ENCODE measurements around the gene PHAF1. TPM values are rescaled to one million over a fixed set of nuclear protein-coding genes. Genes with fewer than 3 reads are reported as not detected.

PHAF1 gene
- total RNA-seq (ENCODE audit: low replicate concordance), result 2.9 and 15.9 TPM in 2 replicates

DNA sequence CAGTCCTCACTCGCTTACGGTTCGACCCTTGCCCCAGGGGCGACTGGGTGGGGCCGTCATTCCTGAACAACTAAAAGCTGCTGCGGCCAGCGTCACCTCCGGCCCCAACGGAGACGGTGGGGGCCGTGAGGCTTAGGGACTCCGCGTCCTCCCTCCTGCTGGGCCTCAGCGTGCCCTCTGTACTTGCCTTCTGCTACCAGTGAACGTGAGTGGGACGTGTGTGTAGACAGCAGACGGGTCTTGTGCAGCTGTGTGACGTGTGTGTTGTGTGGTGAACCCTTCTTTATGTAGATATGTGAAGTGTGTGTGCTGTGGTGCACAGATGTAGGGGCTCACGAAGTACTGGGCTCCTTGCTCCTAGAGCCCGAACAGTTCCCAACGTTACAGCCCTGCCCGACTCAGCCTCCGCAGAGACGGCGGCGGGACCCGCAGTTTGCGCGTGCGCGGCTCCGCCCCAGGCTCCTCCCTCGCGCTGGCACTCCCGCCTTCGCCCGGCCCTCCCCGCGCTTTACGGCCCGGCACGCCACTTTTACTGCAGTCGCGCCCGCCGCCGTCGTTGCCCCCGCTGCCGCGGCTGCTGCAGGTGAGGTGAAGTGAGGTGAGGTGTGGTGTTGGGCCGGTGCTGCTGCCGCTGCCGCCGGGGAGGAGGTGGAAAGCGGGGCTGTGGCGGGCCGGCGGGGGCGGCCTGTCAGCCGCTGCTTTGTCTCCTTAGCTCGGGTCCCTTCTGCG, at the start of gene PHAF1:
Gene PHAF1 (plus strand): TSS at position 535 of the 729 bp plus-strand sequence. CDS start 235 bp downstream, outside the sequence.
- peak; percentile 88 for DNase-seq (ENCODE audit: low read depth)
- TF ChIP-seq, protein P1, sequence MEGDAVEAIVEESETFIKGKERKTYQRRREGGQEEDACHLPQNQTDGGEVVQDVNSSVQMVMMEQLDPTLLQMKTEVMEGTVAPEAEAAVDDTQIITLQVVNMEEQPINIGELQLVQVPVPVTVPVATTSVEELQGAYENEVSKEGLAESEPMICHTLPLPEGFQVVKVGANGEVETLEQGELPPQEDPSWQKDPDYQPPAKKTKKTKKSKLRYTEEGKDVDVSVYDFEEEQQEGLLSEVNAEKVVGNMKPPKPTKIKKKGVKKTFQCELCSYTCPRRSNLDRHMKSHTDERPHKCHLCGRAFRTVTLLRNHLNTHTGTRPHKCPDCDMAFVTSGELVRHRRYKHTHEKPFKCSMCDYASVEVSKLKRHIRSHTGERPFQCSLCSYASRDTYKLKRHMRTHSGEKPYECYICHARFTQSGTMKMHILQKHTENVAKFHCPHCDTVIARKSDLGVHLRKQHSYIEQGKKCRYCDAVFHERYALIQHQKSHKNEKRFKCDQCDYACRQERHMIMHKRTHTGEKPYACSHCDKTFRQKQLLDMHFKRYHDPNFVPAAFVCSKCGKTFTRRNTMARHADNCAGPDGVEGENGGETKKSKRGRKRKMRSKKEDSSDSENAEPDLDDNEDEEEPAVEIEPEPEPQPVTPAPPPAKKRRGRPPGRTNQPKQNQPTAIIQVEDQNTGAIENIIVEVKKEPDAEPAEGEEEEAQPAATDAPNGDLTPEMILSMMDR (IDR thresholded peaks at IDR 0.05; ENCODE audit: insufficient read depth, low read length), result no peak
- H3K4me3 ChIP-seq (ENCODE audit: low read depth, low read length), result peak within 1 kb of the TSS; percentile 97

DNA sequence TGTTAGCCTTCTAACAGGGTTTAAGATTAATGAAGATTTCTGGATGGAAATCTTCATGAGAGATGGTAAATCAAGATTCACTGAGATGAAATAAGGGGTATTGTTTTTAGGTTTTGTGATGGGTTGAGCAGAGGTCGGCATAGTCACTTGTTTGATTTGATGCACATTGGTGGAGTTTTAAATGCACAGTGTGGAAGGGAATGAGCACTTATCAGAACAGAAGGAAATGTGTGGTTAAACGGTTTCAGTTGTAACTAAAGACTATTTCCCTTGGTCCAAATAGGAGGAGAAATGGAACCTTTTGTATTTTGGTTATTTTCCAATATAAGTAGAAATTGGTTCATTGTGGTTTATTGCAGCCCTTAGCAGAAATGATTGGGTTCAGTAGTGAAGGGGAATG, 46.7 kb upstream of the PHAF1 start:
- TF ChIP-seq, protein P1 (IDR thresholded peaks at IDR 0.05; ENCODE audit: insufficient read depth, low read length), result no peak
- H3K4me3 ChIP-seq (ENCODE audit: low read depth, low read length), result no peak overlapping the region
- DNase-seq (ENCODE audit: low read depth), result no peak

DNA sequence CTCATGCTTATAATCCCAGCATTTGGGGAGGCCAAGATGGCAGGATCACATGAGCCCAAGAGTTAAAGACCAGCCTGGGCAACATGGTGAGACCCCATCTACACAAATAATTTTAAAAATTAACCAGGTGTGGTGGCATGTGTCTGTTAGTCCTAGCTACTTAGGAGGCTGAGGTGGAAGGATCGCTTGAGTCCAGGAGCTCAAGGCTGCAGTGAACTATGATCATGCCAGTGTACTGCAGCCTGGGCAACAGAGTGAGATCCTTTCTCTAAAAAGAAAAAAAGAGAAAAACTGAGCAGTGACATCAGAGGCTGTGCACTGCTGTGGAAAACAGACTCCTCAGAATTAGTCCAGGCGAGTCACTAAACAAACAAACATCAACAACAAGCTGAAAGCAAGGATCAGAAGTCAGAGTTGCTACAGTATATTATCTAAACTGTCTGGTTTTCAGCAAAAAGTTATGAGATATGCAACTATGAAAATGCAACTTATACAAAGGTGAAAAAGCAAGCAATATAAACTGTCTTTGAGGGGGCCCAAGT, 41.5 kb upstream of the PHAF1 start:
- H3K4me3 ChIP-seq (ENCODE audit: low read depth, low read length), result no peak overlapping the region
- no peak for DNase-seq (ENCODE audit: low read depth)
- TF ChIP-seq, protein P1 (IDR thresholded peaks at IDR 0.05; ENCODE audit: insufficient read depth, low read length), result no peak

DNA sequence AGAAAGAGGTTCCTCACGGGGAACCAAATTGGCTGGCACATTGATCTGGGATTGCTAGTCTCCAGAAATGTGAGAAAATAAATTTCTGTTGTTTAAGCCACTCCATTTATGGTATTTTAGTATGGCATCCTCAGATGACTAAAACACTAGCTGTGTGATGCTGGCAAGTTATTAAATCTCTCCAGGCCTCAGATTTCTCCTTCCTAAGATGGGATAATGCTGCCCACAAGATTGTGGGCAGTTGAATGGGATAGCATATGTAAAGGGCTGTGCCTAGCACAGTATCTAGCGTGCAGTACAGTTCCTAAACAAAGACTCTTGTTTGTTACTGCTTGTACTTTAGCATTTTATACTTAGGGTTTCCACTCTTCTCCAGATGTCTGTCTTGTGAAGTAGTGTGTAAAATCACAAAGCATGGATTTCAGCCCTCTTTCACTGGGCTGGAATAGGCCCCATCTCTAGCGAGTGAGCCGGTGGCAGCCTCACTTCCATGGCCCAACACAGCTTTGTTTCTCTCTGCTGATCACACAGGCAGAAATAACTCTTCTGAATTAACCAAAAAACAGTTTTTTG, 38.2 kb upstream of the PHAF1 start:
- no peak overlapping the region for H3K4me3 ChIP-seq (ENCODE audit: low read depth, low read length)
- DNase-seq (ENCODE audit: low read depth), result no peak
- TF ChIP-seq, protein P1 (IDR thresholded peaks at IDR 0.05; ENCODE audit: insufficient read depth, low read length), result no peak

DNA sequence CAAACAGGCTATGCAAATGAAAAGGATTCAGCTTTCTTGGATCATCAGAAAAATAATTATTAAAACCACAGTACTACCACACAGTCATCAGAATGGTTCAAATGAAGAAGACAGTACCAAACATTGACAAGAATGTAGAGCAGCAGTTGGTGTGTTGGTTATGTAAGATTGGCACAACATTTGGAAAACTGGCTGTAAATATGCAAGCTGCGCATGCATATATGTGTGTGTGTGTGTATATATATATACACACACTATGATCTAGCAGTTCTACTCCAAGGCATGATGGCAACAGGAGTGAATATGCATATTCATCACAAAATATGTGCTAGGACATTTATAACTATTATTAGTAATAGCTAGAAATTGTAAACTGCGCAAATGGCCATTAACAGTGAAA, 34.4 kb upstream of the PHAF1 start:
- TF ChIP-seq, protein P1 (IDR thresholded peaks at IDR 0.05; ENCODE audit: insufficient read depth, low read length), result no peak
- no peak for DNase-seq (ENCODE audit: low read depth)
- no peak overlapping the region for H3K4me3 ChIP-seq (ENCODE audit: low read depth, low read length)

DNA sequence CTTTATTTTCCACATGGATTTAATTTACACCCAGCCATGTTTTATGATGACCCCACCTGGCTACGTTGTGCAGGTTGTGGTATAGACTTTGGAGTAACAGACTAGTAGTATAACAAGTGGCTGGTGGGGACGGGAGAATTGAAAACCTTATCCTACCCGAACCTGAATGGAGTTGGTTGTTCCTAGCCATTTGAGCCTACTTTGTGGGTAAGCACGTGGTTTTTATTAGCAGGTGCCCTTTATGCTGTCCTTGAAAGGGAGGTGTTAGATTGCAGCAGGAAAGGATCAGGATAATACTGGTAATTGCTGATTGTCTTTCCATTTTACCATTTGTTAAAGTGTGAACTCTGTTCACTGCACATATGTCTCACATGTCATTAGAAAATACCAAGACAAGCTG, 31.9 kb upstream of the PHAF1 start:
- no peak for DNase-seq (ENCODE audit: low read depth)
- H3K4me3 ChIP-seq (ENCODE audit: low read depth, low read length), result no peak overlapping the region
- TF ChIP-seq, protein P1 (IDR thresholded peaks at IDR 0.05; ENCODE audit: insufficient read depth, low read length), result no peak
